GM11168 (cell line): Measurements from ENCODE around the gene BAHCC1.
"Not testable (repeated sequence)": the region's sequence is repeated elsewhere in the genome, so short reads cannot be mapped to it uniquely, and the experiment has no call there.

ENCODE experiments used
- in situ Hi-C: fragments of 300-500 bp; cut with MboI; formaldehyde crosslinking; loops from one replicate; pipeline ENCODE4 v1.12.0; 2022; ENCODE audit warnings: low sequenced_read_pairs; ENCODE audit not compliant: unreplicated experiment

Gene BAHCC1

GRCh38 chr17:81424151-81425017 lies 29.1 kb downstream of the BAHCC1 start:
- in situ Hi-C loops, result no loop called here

GRCh38 chr17:81425041-81425440 lies 29.8 kb downstream of the BAHCC1 start:
- in situ Hi-C loops, result not testable (repeated sequence)

- in situ Hi-C loops, result not testable (repeated sequence)
Measured at GRCh38 chr17:81425716-81426392, 30.6 kb downstream of the BAHCC1 start.

GRCh38 chr17:81426393-81427172 lies 31.3 kb downstream of the BAHCC1 start:
- in situ Hi-C loops, result no loop called here

GRCh38 chr17:81427173-81428120 lies 32.2 kb downstream of the BAHCC1 start:
- in situ Hi-C loops, result no loop called here

- in situ Hi-C loops, result no loop called here
Measured at GRCh38 chr17:81428121-81428515, 32.9 kb downstream of the BAHCC1 start.

GRCh38 chr17:81428516-81428915 lies 33.3 kb downstream of the BAHCC1 start:
- in situ Hi-C loops, result no loop called here

GRCh38 chr17:81428948-81429774 lies 33.9 kb downstream of the BAHCC1 start:
- in situ Hi-C loops, result no loop called here

- in situ Hi-C loops, result no loop called here
Measured at GRCh38 chr17:81429821-81430551, 34.7 kb downstream of the BAHCC1 start.

- in situ Hi-C loops, result no loop called here
Measured at GRCh38 chr17:81431545-81432482, 36.6 kb downstream of the BAHCC1 start.

- in situ Hi-C loops, result no loop called here
Measured at GRCh38 chr17:81432941-81433340, 37.7 kb downstream of the BAHCC1 start.

GRCh38 chr17:81433656-81434055 lies 38.4 kb downstream of the BAHCC1 start:
- in situ Hi-C loops, result no loop called here

GRCh38 chr17:81434072-81434471 lies 38.8 kb downstream of the BAHCC1 start:
- in situ Hi-C loops, result no loop called here

GRCh38 chr17:81434681-81435417 lies 39.6 kb downstream of the BAHCC1 start:
- in situ Hi-C loops, result no loop called here

- in situ Hi-C loops, result no loop called here
Measured at GRCh38 chr17:81435652-81436293, 40.5 kb downstream of the BAHCC1 start.

- in situ Hi-C loops, result no loop called here
Measured at GRCh38 chr17:81436294-81436849, 41.1 kb downstream of the BAHCC1 start.
